BE2C (cell line): ENCODE data around the gene HTR6.

Experiments used
- DNase-seq: peaks from one replicate; pipeline ENCODE4 v3.0.0-alpha.2; 2020
- H3K27me3 ChIP-seq: fragments of 250-450 bp; sonication (Bioruptor Pico); 2 replicates; pipeline ENCODE4 v1.5.1; 2020; ENCODE audit warnings: mild to moderate bottlenecking
- H3K36me3 ChIP-seq: fragments of 250-450 bp; sonication (Bioruptor Pico); 2 replicates; pipeline ENCODE4 v1.5.1; 2020; ENCODE audit warnings: mild to moderate bottlenecking
- H3K4me1 ChIP-seq: fragments of 250-450 bp; sonication (Bioruptor Pico); 2 replicates; pipeline ENCODE4 v1.5.1; 2020
- H3K4me3 ChIP-seq: 2 replicates; pipeline ENCODE4 v1.5.1; 2011; ENCODE audit warnings: low read depth, low read length
- H3K9me3 ChIP-seq: fragments of 250-450 bp; sonication (Bioruptor Pico); 2 replicates; pipeline ENCODE4 v1.5.1; 2020
- CTCF ChIP-seq: IDR thresholded peaks from 2 replicates; pipeline ENCODE4 v1.5.1; 2012; ENCODE audit warnings: mild to moderate bottlenecking, low read depth, low read length

HTR6 gene

DNA sequence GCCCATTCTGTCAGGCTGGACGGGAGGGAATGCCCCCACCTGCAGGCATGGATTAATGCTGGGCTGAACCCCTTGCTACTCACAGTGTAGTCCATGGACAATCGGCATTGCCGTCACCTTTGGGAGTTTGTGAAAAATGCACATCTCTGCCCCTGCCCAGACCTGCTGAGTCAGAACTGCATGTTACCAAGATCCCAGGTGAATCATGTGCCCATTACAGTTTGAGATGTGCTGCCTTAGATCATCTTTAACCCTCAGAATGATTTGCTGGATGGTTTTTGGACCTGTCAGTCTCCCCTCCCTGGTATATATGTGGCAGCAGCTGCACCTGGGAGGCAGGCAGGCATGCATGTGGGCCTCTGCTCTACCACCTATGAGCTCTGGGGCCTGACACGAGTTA, 15.0 kb downstream of the HTR6 start:
- TF ChIP-seq CTCF = no peak
- Histone ChIP-seq H3K36me3 (no peaks in the 10 kb centered on the region), H3K9me3 (no peaks in the 10 kb centered on the region), H3K4me3 (no peak overlapping the region), H3K4me1 (no peaks in the 10 kb centered on the region), H3K27me3 (no peaks in the 10 kb centered on the region)
- no peak for DNase-seq

GRCh38 chr1:19680644-19681043, 16.0 kb downstream of the HTR6 start:
- Histone ChIP-seq H3K27me3 (no peaks in the 10 kb centered on the region), H3K36me3 (no peaks in the 10 kb centered on the region), H3K9me3 (no peaks in the 10 kb centered on the region), H3K4me3 (no peak overlapping the region), H3K4me1 (no peaks in the 10 kb centered on the region)
- no peak for TF ChIP-seq CTCF
- no peak for DNase-seq

DNA sequence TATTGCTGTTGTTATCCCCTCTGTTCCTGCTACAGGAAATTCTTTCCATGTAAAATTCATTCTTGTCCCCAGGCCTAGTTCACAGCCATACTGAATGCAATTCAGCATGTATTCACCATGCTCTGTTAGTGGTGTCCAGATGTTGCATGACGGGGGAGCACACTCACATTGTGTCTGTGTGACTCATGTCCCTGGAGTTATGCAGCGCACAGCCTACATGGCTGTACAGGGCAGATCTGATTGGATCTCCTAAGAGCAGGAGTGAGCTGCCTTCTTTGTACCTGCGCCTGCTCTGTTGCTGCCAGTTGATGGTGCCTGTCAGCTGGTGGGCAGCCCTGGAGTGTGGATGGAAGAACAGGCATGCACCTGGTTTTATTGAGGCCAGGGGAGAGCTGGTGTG, 17.6 kb downstream of the HTR6 start:
- Histone ChIP-seq H3K36me3 (no peaks in the 10 kb centered on the region), H3K4me3 (no peak overlapping the region), H3K27me3 (no peaks in the 10 kb centered on the region), H3K9me3 (no peaks in the 10 kb centered on the region), H3K4me1 (no peaks in the 10 kb centered on the region)
- DNase-seq = peak; percentile 37
- TF ChIP-seq CTCF = no peak

GRCh38 chr1:19682901-19683300, 18.2 kb downstream of the HTR6 start:
- H3K9me3 ChIP-seq = no peaks in the 10 kb centered on the region
- no peak for DNase-seq
- no peak for TF ChIP-seq CTCF
- H3K4me1 ChIP-seq = no peaks in the 10 kb centered on the region
- H3K36me3 ChIP-seq = no peaks in the 10 kb centered on the region
- no peaks in the 10 kb centered on the region for H3K27me3 ChIP-seq
- no peak overlapping the region for H3K4me3 ChIP-seq

DNA sequence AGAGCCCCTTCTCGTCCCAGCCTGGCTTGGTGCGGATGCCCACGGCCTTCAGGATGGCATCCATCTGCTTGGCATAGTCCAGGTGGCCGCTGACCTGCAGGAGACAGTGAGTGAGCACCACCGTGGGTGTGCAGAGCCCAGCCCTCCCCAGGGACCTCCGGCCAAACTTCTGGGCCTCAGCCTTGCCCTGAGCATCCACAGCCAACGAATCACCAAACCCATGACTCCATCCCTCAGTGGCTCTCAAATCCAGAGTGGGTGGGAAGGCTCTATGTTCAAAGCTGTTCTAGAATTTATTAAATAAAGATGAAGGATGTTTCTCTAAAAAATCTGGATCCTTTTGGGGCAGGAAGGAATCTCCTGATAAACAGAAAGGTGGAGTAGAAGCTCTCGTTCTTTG, 18.7 kb downstream of the HTR6 start:
- DNase-seq = no peak
- no peak overlapping the region for H3K4me3 ChIP-seq
- TF ChIP-seq CTCF = no peak
- no peaks in the 10 kb centered on the region for H3K27me3 ChIP-seq
- H3K9me3 ChIP-seq = no peaks in the 10 kb centered on the region
- H3K4me1 ChIP-seq = no peaks in the 10 kb centered on the region
- H3K36me3 ChIP-seq = no peaks in the 10 kb centered on the region

- Histone ChIP-seq H3K4me3 (no peak overlapping the region), H3K36me3 (no peaks in the 10 kb centered on the region), H3K27me3 (no peaks in the 10 kb centered on the region), H3K4me1 (no peaks in the 10 kb centered on the region), H3K9me3 (no peaks in the 10 kb centered on the region)
- TF ChIP-seq CTCF = no peak
- no peak for DNase-seq
These were observed 20.0 kb downstream of the HTR6 start for GRCh38 chr1:19684677-19685076.
